T-cell (primary cell): ENCODE measurements around the gene CPOX. TPM values are rescaled to one million over a fixed set of nuclear protein-coding genes. Genes with fewer than 3 reads are reported as not detected.

Source experiments
- ATAC-seq, 4 experiments: fragments of 200-7000 bp in 3 of 4; fragments of 150-1000 bp in 1 of 4; cut with Tn5 transposase; replicated peaks in 1 of 4; 1 replicate in 3 of 4; 2 replicates in 1 of 4; pipeline ENCODE4 v1.10.0; 2021; ENCODE audit warnings: moderate library complexity in 3 of 4, mild to moderate bottlenecking in 2 of 4, moderate number of reproducible peaks in 1 of 4
- CTCF ChIA-PET, 2 donors: fragments of 300-600 bp; sonication (Branson Sonifier 250); formaldehyde crosslinking; loops; one replicate each; lab custom pipeline; 2022; ENCODE audit warnings: antibody characterized with exemption in 2 of 2; lab: Charles Lee
- POLR2A ChIA-PET, 2 donors: fragments of 300-600 bp; sonication (Branson Sonifier 250); formaldehyde crosslinking; loops; one replicate each; lab custom pipeline; 2022; ENCODE audit warnings: antibody characterized with exemption in 2 of 2; lab: Charles Lee
- DNase-seq, 35 experiments: peaks; one replicate each; pipeline versions ENCODE4 v3.0.0 to v3.0.0-alpha.2; 2013 to 2023
- H3K27ac ChIP-seq: one replicate; pipeline ENCODE4 v1.5.1; 2013; ENCODE audit warnings: low read length
- H3K27me3 ChIP-seq, 2 experiments: replicated peaks in 1 of 2; 1 replicate in 1 of 2; 2 replicates in 1 of 2; pipeline versions ENCODE4 v1.6.1 to v1.7.0; 2013; ENCODE audit warnings: low read length in 1 of 2, mixed read lengths in 1 of 2; ENCODE audit not compliant: control insufficient read depth in 2 of 2, insufficient read depth in 2 of 2; ENCODE audit errors: extremely low read depth in 1 of 2
- H3K36me3 ChIP-seq, 2 donors: 1 replicate in 1 of 2; 2 replicates in 1 of 2; pipeline versions ENCODE4 v1.6.1 to v1.7.0; 2013; ENCODE audit warnings: low read length in 1 of 2; ENCODE audit not compliant: control insufficient read depth in 2 of 2, insufficient read depth in 1 of 2; ENCODE audit errors: extremely low read depth in 1 of 2
- H3K4me1 ChIP-seq, 2 experiments: 1 replicate in 1 of 2; 2 replicates in 1 of 2; pipeline versions ENCODE4 v1.6.1 to v1.7.0; 2013; ENCODE audit warnings: low read length in 2 of 2, mixed read lengths in 1 of 2; ENCODE audit not compliant: insufficient read depth in 2 of 2, control insufficient read depth in 1 of 2; ENCODE audit errors: extremely low read depth in 1 of 2
- H3K4me3 ChIP-seq, 2 donors: 1 replicate in 1 of 2; 2 replicates in 1 of 2; pipeline versions ENCODE4 v1.5.1 to v1.7.0; 2013; ENCODE audit warnings: mild to moderate bottlenecking in 2 of 2, low read length in 1 of 2, moderate library complexity in 1 of 2; ENCODE audit not compliant: control insufficient read depth in 1 of 2; ENCODE audit errors: extremely low read depth in 1 of 2
- H3K9me3 ChIP-seq: 2 replicates; pipeline ENCODE4 v1.7.0; 2013
- H3K27ac Mint-ChIP-seq, 2 donors: one replicate each; pipeline ENCODE4 v1.8.0; 2020 to 2021; ENCODE audit warnings: mild to moderate bottlenecking in 2 of 2, mixed read lengths in 2 of 2
- H3K27me3 Mint-ChIP-seq, 2 donors: one replicate each; pipeline ENCODE4 v1.8.0; 2021 to 2022; ENCODE audit warnings: mixed read lengths in 2 of 2
- H3K36me3 Mint-ChIP-seq: one replicate; pipeline ENCODE4 v1.8.0; 2021; ENCODE audit warnings: mixed read lengths
- H3K4me1 Mint-ChIP-seq, 3 donors: one replicate each; pipeline ENCODE4 v1.8.0; 2020 to 2022; ENCODE audit warnings: mixed read lengths in 3 of 3, mild to moderate bottlenecking in 1 of 3
- H3K4me3 Mint-ChIP-seq, 3 donors: one replicate each; pipeline ENCODE4 v1.8.0; 2020 to 2022; ENCODE audit warnings: mild to moderate bottlenecking in 3 of 3, mixed read lengths in 3 of 3, moderate library complexity in 3 of 3
- H3K9me3 Mint-ChIP-seq, 3 donors: one replicate each; pipeline ENCODE4 v1.8.0; 2020 to 2022; ENCODE audit warnings: mixed read lengths in 3 of 3
- WGBS: methylation state at CpG from one replicate; pipeline ENCODE4 v1.1.5; 2013; ENCODE audit warnings: missing lambda C conversion rate; ENCODE audit not compliant: insufficient coverage; 5-methylcytosine and 5-hydroxymethylcytosine counted together
- total RNA-seq, 35 experiments: library from RNA in 6 of 35; stranded (reverse) in 6 of 35; fragments of 120-200 nt in 1 of 35; gene quantifications; one replicate each; pipeline versions ENCODE4 v1.2.1 to v1.2.4 and lab custom pipeline; 2013 to 2026

Gene CPOX
- total RNA-seq, 5 donors from 2014 or later (not counting 1 experiment from before 2014, with no cell fraction given) = 13.9 to 47.6 (median 44.6) TPM

DNA sequence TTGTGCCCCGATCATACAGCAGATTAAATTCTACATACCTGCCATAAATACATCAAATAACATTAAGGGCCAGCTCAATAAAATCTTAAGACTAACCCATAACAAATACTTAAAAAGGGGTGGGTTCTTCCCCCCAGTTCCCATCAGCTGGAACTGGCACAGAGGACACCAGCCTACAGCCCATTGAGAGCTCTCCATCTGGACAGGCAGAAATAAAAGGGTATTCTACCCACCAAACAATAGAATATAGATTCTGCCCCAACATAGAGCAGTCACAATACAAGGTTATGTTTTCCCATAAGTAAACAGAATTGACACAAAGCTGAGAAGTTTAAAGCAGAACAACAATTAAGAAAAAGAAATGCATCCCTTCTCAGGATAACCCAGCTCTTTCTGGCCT is 11.9 kb downstream of the CPOX start:
- Mint-ChIP-seq H3K4me1 (peaks cover 7 to 29% (median 26%) of the 10 kb centered on the region in 3 donors), H3K27ac (peak overlapping the region; percentile 29 to 53), H3K36me3 (peaks cover 66% of the 10 kb centered on the region), H3K9me3 (no peaks in the 10 kb centered on the region), H3K27me3 (no peaks in the 10 kb centered on the region), H3K4me3 (no peak overlapping the region)
- ATAC-seq (no peak), DNase-seq (no peak)
- H3K36me3 ChIP-seq = peaks cover 9 to 50% of the 10 kb centered on the region in 2 donors
- no peak overlapping the region for H3K4me3 ChIP-seq
- H3K4me1 ChIP-seq = no peaks in the 10 kb centered on the region
- ChIA-PET POLR2A (interaction anchor here in 1 of 2 donors (0.6 kb wide), 1 partner anchor 9 kb away, joined by 4 read pairs; no protein-coding TSS in a partner anchor), CTCF (interaction anchor here (0.6 to 1.1 kb wide), 4 partner anchors 9 to 74 kb away, joined by 3 to 8 read pairs (median 3); no protein-coding TSS in a partner anchor)
- no peaks in the 10 kb centered on the region for H3K27me3 ChIP-seq
- H3K27ac ChIP-seq = no peak overlapping the region
- WGBS = no CpG with 5 or more reads among the region's 1 CpG
- H3K9me3 ChIP-seq = no peaks in the 10 kb centered on the region

- Histone ChIP-seq H3K27ac (no peak overlapping the region), H3K27me3 (no peaks in the 10 kb centered on the region), H3K4me1 (no peaks in the 10 kb centered on the region), H3K36me3 (peaks cover 3 to 44% of the 10 kb centered on the region in 2 donors), H3K9me3 (no peaks in the 10 kb centered on the region), H3K4me3 (no peak overlapping the region)
- Mint-ChIP-seq H3K4me1 (peaks cover 7 to 29% (median 26%) of the 10 kb centered on the region in 3 donors), H3K4me3 (no peak overlapping the region), H3K27me3 (no peaks in the 10 kb centered on the region), H3K27ac (peak overlapping the region; percentile 29 to 53), H3K9me3 (no peaks in the 10 kb centered on the region), H3K36me3 (peaks cover 64% of the 10 kb centered on the region)
- ATAC-seq = no peak
- no peak for DNase-seq
- ChIA-PET CTCF (interaction anchor here (0.6 to 1.1 kb wide), 4 partner anchors 9 to 40 kb away, joined by 3 read pairs; no protein-coding TSS in a partner anchor), POLR2A (interaction anchor here in 1 of 2 donors (0.6 kb wide), 1 partner anchor 10 kb away, joined by 4 read pairs; no protein-coding TSS in a partner anchor)
- WGBS = 96% methylated on average over 5 of the region's 8 CpGs
Observed at GRCh38 chr3:98580401-98581386, 12.7 kb downstream of the CPOX start.

DNA sequence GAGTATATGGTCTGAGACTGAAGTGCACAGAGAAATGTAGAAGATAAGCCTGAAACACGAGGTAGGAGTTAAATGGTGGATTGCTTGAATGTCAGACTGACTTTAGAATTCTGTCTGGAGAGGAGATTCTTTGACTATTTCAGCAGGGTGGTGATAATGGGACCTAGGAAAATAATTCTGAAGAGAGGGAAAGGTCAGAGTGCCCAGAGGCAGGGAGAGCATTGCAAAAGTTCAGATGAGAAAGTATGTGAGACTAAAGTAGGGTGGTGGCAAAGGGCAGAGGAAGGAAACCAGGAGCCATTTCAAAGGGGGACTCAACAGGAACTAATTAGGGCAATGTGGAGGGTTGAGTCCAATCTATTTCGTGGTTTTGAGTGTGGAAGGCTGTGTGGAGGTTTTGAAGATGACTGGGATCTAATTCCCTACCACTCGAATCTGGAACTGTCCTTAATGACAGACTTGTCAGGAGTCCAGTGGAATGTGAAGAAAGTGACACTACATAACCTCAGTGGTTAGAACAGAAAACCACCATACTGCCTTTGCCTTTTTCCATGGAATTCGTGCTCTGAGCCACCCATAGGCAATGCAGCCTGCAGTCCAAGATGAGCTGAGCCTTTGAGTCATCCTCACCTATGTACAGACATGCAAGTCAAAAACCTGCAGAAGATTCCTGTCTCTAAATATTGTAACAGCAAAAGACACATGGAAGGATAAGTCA is 16.1 kb downstream of the CPOX start:
- H3K27me3 Mint-ChIP-seq = no peaks in the 10 kb centered on the region
- H3K4me3 Mint-ChIP-seq = no peak overlapping the region
- peak overlapping the region; percentile 64 to 74 for H3K27ac Mint-ChIP-seq
- 85% methylated on average over 2 of the region's 4 CpGs for WGBS
- H3K4me1 Mint-ChIP-seq = peaks cover 6 to 28% (median 21%) of the 10 kb centered on the region in 3 donors
- peaks cover 39% of the 10 kb centered on the region for H3K36me3 Mint-ChIP-seq
- Histone ChIP-seq H3K4me3 (no peak overlapping the region), H3K36me3 (peaks cover 3 to 21% of the 10 kb centered on the region in 2 donors), H3K4me1 (no peaks in the 10 kb centered on the region), H3K27ac (no peak overlapping the region), H3K27me3 (no peaks in the 10 kb centered on the region), H3K9me3 (no peaks in the 10 kb centered on the region)
- DNase-seq (no peak), ATAC-seq (no peak)
- H3K9me3 Mint-ChIP-seq = no peaks in the 10 kb centered on the region
- ChIA-PET POLR2A (no interaction called here), CTCF (no interaction called here)

DNA sequence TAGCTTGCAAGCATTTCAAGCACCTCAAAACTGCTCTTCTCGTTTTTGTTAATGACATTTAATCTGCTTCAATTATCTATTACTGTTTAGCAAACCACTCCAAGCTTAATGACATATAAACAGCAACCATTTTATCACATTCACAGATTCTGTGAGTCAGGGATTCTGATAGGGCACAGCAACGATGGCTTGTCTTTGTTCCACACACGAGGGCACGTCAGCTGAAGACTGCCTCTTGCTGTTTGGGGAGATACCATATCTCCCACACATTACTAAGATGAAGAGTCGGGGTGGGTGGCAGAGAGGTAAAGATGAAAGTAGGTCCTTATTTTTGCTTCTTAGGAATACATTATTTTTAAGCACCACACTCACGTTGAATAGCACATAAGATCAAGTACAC is 19.3 kb downstream of the CPOX start:
- no peak overlapping the region for H3K27ac ChIP-seq
- DNase-seq = no peak
- H3K4me3 ChIP-seq = no peak overlapping the region
- Mint-ChIP-seq H3K36me3 (peaks cover 28% of the 10 kb centered on the region), H3K9me3 (no peaks in the 10 kb centered on the region), H3K4me1 (peaks cover 6 to 36% (median 17%) of the 10 kb centered on the region in 3 donors), H3K27ac (peak overlapping the region; percentile 29 to 40), H3K27me3 (no peaks in the 10 kb centered on the region), H3K4me3 (no peak overlapping the region)
- H3K9me3 ChIP-seq = no peaks in the 10 kb centered on the region
- H3K36me3 ChIP-seq = peaks cover 3 to 8% of the 10 kb centered on the region in 2 donors
- no peak for ATAC-seq
- ChIA-PET CTCF (interaction anchor here (0.7 to 1.0 kb wide), 6 partner anchors 11 to 535 kb away, joined by 3 to 5 read pairs (median 4); partner anchors contain the start of gene CLDND1 (in 1 of the 2)), POLR2A (interaction anchor here in 1 of 2 donors (0.6 to 0.7 kb wide), 2 partner anchors 51 to 1002 kb away, joined by 3 to 6 read pairs; partner anchors contain the start of gene CLDND1)
- H3K27me3 ChIP-seq = no peaks in the 10 kb centered on the region
- WGBS = 71% methylated on average over 1 of the region's 6 CpGs
- no peaks in the 10 kb centered on the region for H3K4me1 ChIP-seq

GRCh38 chr3:98573181-98573728 is 20.2 kb downstream of the CPOX start:
- CTCF ChIA-PET = interaction anchor here (0.7 to 2.1 kb wide), 8 partner anchors 10 to 534 kb away, joined by 3 to 8 read pairs (median 6); partner anchors contain the start of gene CLDND1 (in 1 of the 2)
- peaks cover 10 to 43% (median 24%) of the 10 kb centered on the region in 3 donors for H3K4me1 Mint-ChIP-seq
- Histone ChIP-seq H3K36me3 (peaks cover 3 to 7% of the 10 kb centered on the region in 2 donors), H3K27me3 (no peaks in the 10 kb centered on the region), H3K9me3 (no peaks in the 10 kb centered on the region), H3K4me3 (no peak overlapping the region), H3K27ac (no peak overlapping the region), H3K4me1 (no peaks in the 10 kb centered on the region)
- peak overlapping the region; percentile 59 to 81 for H3K27ac Mint-ChIP-seq
- H3K27me3 Mint-ChIP-seq = no peaks in the 10 kb centered on the region
- ATAC-seq (peak in 3 of 4 experiments; percentile 36 to 43 (median 41)), DNase-seq (peak in 1 of 35 experiments; percentile 62)
- H3K36me3 Mint-ChIP-seq = peaks cover 20% of the 10 kb centered on the region
- 10% methylated on average over 1 of the region's 2 CpGs for WGBS
- H3K4me3 Mint-ChIP-seq = peak overlapping the region in 1 of 3 donors; percentile 11
- H3K9me3 Mint-ChIP-seq = no peaks in the 10 kb centered on the region
- POLR2A ChIA-PET = interaction anchor here in 1 of 2 donors (0.6 to 0.8 kb wide), 3 partner anchors 10 to 22 kb away, joined by 3 to 4 read pairs (median 3); no protein-coding TSS in a partner anchor
